Measurements from ENCODE around the gene LAMTOR2.

- TF ChIP-seq EZH2 (IDR thresholded peaks at IDR 0.05; ENCODE audit: low read length): no peak
- TF ChIP-seq CTCF (optimal IDR thresholded peaks at IDR 0.05 in 1 of 3, IDR thresholded peaks at IDR 0.05 in 1 of 3, conservative IDR thresholded peaks at IDR 0.05 in 1 of 3; ENCODE audit: extremely low read depth in 1 of 3, insufficient read depth in 2 of 3, low read length in 3 of 3): no peak
Observed at GRCh38 chr1:156065871-156066270, 11.3 kb downstream of the LAMTOR2 start.

Data from keratinocyte (primary cell).